Lower leg skin (tissue), 4 donors: ENCODE data around the gene NCKAP5L. TPM values are rescaled to one million over a fixed set of nuclear protein-coding genes. Genes with fewer than 3 reads are reported as not detected.

ENCODE experiments used
- DNase-seq, 2 donors: peaks; one replicate each; pipeline ENCODE4 v3.0.0-alpha.2; 2019; ENCODE audit warnings: low spot score in 2 of 2
- H3K4me3 ChIP-seq: fragments of 200-600 bp; sonication (generic); 2 replicates; pipeline ENCODE4 v1.5.1; 2017; ENCODE audit warnings: mild to moderate bottlenecking, low read depth; ENCODE audit not compliant: poor library complexity, severe bottlenecking
- CTCF ChIP-seq, 3 donors: fragments of 450-650 bp; IDR thresholded peaks; one replicate each; pipeline ENCODE4 v1.5.1; 2016; ENCODE audit warnings: antibody characterized with exemption in 3 of 3, mild to moderate bottlenecking in 3 of 3, moderate library complexity in 2 of 3
- POLR2A ChIP-seq, 2 donors: fragments of 450-650 bp; IDR thresholded peaks; one replicate each; pipeline ENCODE4 v1.6.1; 2016 to 2017; ENCODE audit warnings: antibody characterized with exemption in 2 of 2, mild to moderate bottlenecking in 1 of 2, moderate library complexity in 1 of 2
- WGBS, 2 donors: methylation state at CpG; one replicate each; pipeline ENCODE4 v1.1.5; 2018; 5-methylcytosine and 5-hydroxymethylcytosine counted together
- intact Hi-C: fragments of 100-400 bp; cut with DNase I; formaldehyde crosslinking; loops from one replicate; pipeline ENCODE4 v1.15.0; 2023; ENCODE audit warnings: low total_unique reads
- total RNA-seq, 4 donors: library from RNA; depleted of rRNA; stranded (reverse); fragments of >200 nt; gene quantifications; one replicate each; pipeline ENCODE4 v1.1.0, GENCODE V29; 2016

Gene NCKAP5L
- total RNA-seq, 4 donors from 2014 or later = 6.1 to 12.9 (median 9.0) TPM

- WGBS, 2 donors = 56 to 67% methylated on average over 6 of the region's 6 CpGs
- no peak for DNase-seq
- intact Hi-C loops = no loop called here
Measured at GRCh38 chr12:49827051-49827400, 1.2 kb downstream of the NCKAP5L start.

GRCh38 chr12:49825971-49826421 lies 2.2 kb downstream of the NCKAP5L start:
- intact Hi-C loops = no loop called here
- peak in 1 of 2 donors; percentile 83 for DNase-seq
- WGBS, 2 donors = 41% methylated on average over 4 of the region's 4 CpGs
- no peak overlapping the region for H3K4me3 ChIP-seq
- TF ChIP-seq POLR2A (IDR thresholded peaks at IDR 0.05) = no peak
- no peak for TF ChIP-seq CTCF (IDR thresholded peaks at IDR 0.05)

More at GRCh38 chr12:49827051-49827400, 1.2 kb downstream of the NCKAP5L start:
- peak overlapping the region; percentile 66 for H3K4me3 ChIP-seq
- TF ChIP-seq CTCF (IDR thresholded peaks at IDR 0.05) = no peak
- TF ChIP-seq POLR2A (IDR thresholded peaks at IDR 0.05) = no peak

- no peak for TF ChIP-seq POLR2A (IDR thresholded peaks at IDR 0.05)
- no peak for TF ChIP-seq CTCF (IDR thresholded peaks at IDR 0.05)
- H3K4me3 ChIP-seq = no peak overlapping the region
- 9 to 21% methylated on average over 5 of the region's 5 CpGs for WGBS, 2 donors
- peak in 1 of 2 donors; percentile 88 for DNase-seq
- intact Hi-C loops = no loop called here
Measured at GRCh38 chr12:49825360-49825970, 2.7 kb downstream of the NCKAP5L start.

- WGBS, 2 donors = 52 to 67% methylated on average over 4 of the region's 4 CpGs
- DNase-seq = peak in 1 of 2 donors; percentile 82
- H3K4me3 ChIP-seq = no peak overlapping the region
- intact Hi-C loops = no loop called here
- TF ChIP-seq POLR2A (IDR thresholded peaks at IDR 0.05) = no peak
- TF ChIP-seq CTCF (IDR thresholded peaks at IDR 0.05) = no peak
Measured at GRCh38 chr12:49824895-49825294, 3.3 kb downstream of the NCKAP5L start.

- intact Hi-C loops = no loop called here
- TF ChIP-seq POLR2A (IDR thresholded peaks at IDR 0.05) (no peak), CTCF (IDR thresholded peaks at IDR 0.05) (no peak)
- WGBS, 2 donors = 89 to 94% methylated on average over 8 of the region's 8 CpGs
Measured at GRCh38 chr12:49824416-49824815, 3.8 kb downstream of the NCKAP5L start.

GRCh38 chr12:49823951-49824350 lies 4.3 kb downstream of the NCKAP5L start:
- TF ChIP-seq CTCF (IDR thresholded peaks at IDR 0.05) = no peak
- intact Hi-C loops = no loop called here
- DNase-seq = peak in 1 of 2 donors; percentile 79
- H3K4me3 ChIP-seq = no peak overlapping the region
- 90 to 91% methylated on average over 6 of the region's 6 CpGs for WGBS, 2 donors

More at GRCh38 chr12:49824416-49824815, 3.8 kb downstream of the NCKAP5L start:
- no peak overlapping the region for H3K4me3 ChIP-seq
- peak in 1 of 2 donors; percentile 62 for DNase-seq
